KMS-11 (cell line): Measurements from ENCODE around the gene HECA.

Experiments used
- H2AFZ ChIP-seq: fragments of 200-600 bp; sonication (generic); 2 replicates; pipeline ENCODE4 v1.6.1; 2016; ENCODE audit warnings: antibody characterized with exemption, mixed run types, low read depth
- H3K27ac ChIP-seq: fragments of 200-600 bp; sonication (generic); 2 replicates; pipeline ENCODE4 v1.6.1; 2016; ENCODE audit warnings: mild to moderate bottlenecking, mixed run types
- H3K27me3 ChIP-seq: fragments of 200-600 bp; sonication (generic); 2 replicates; pipeline ENCODE4 v1.6.1; 2017; ENCODE audit warnings: mild to moderate bottlenecking, low read depth, mixed run types, moderate library complexity; ENCODE audit not compliant: insufficient read depth
- H3K36me3 ChIP-seq: fragments of 200-600 bp; sonication (generic); 2 replicates; pipeline ENCODE4 v1.6.1; 2017; ENCODE audit warnings: mild to moderate bottlenecking, mixed run types; ENCODE audit not compliant: insufficient read depth
- H3K4me1 ChIP-seq: fragments of 200-600 bp; sonication (generic); 2 replicates; pipeline ENCODE4 v1.6.1; 2016; ENCODE audit warnings: mild to moderate bottlenecking, low read depth, mixed run types; ENCODE audit not compliant: poor library complexity, severe bottlenecking
- H3K4me2 ChIP-seq: fragments of 200-600 bp; sonication (generic); 2 replicates; pipeline ENCODE4 v1.7.0; 2016; ENCODE audit warnings: mild to moderate bottlenecking, mixed run types
- H3K4me3 ChIP-seq: fragments of 200-600 bp; sonication (generic); IDR thresholded peaks from 2 replicates; pipeline ENCODE4 v1.6.1; 2017; ENCODE audit warnings: low read depth, low read length, mixed read lengths; ENCODE audit not compliant: insufficient read depth
- H3K79me2 ChIP-seq: fragments of 200-600 bp; sonication (generic); 2 replicates; pipeline ENCODE4 v1.6.1; 2016; ENCODE audit warnings: low read depth, mixed run types; ENCODE audit not compliant: insufficient read depth
- H3K9ac ChIP-seq: fragments of 200-600 bp; sonication (generic); 2 replicates; pipeline ENCODE4 v1.6.1; 2016; ENCODE audit warnings: mild to moderate bottlenecking, mixed run types
- H4K20me1 ChIP-seq: fragments of 200-600 bp; sonication (generic); 2 replicates; pipeline ENCODE4 v1.6.1; 2016; ENCODE audit warnings: mild to moderate bottlenecking, mixed run types; ENCODE audit not compliant: insufficient read depth
- TF ChIP-seq, protein P1 (sequence below): fragments of 200-600 bp; sonication (generic); conservative IDR thresholded peaks from 2 replicates; pipeline ENCODE4 v1.6.1; 2017; ENCODE audit warnings: low read depth, mild to moderate bottlenecking, antibody characterized with exemption, low read length, moderate library complexity, mixed read lengths

Gene HECA

DNA sequence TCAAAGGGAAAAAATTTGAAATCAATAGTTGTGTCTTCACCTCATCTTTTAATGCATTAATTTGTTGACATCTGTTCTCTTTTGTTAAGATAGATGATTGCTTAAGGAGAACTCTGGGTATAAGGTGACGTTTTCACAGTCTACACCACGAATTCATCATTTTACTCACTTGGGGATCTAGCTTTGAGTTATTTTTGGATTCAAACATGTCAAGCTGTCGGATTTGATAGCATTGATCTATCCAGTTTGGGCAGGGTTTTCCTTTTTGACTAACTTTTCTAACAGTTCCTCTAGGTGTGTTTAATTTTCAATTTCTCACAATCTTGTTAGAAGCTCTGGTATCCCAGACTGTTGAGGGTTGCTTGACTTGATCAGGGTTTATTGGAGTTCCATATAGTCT is 49.6 kb downstream of the HECA start:
- TF ChIP-seq, protein P1, sequence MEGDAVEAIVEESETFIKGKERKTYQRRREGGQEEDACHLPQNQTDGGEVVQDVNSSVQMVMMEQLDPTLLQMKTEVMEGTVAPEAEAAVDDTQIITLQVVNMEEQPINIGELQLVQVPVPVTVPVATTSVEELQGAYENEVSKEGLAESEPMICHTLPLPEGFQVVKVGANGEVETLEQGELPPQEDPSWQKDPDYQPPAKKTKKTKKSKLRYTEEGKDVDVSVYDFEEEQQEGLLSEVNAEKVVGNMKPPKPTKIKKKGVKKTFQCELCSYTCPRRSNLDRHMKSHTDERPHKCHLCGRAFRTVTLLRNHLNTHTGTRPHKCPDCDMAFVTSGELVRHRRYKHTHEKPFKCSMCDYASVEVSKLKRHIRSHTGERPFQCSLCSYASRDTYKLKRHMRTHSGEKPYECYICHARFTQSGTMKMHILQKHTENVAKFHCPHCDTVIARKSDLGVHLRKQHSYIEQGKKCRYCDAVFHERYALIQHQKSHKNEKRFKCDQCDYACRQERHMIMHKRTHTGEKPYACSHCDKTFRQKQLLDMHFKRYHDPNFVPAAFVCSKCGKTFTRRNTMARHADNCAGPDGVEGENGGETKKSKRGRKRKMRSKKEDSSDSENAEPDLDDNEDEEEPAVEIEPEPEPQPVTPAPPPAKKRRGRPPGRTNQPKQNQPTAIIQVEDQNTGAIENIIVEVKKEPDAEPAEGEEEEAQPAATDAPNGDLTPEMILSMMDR, result no peak
- no peaks in the 10 kb centered on the region for H3K27me3 ChIP-seq
- no peak overlapping the region for H3K9ac ChIP-seq
- no peaks in the 10 kb centered on the region for H4K20me1 ChIP-seq
- H3K79me2 ChIP-seq, result no peaks in the 10 kb centered on the region
- H3K4me2 ChIP-seq, result no peak overlapping the region
- no peaks in the 10 kb centered on the region for H3K36me3 ChIP-seq
- H2AFZ ChIP-seq, result no peak overlapping the region
- no peaks in the 10 kb centered on the region for H3K4me1 ChIP-seq
- no peak overlapping the region for H3K27ac ChIP-seq
- no peak overlapping the region for H3K4me3 ChIP-seq

DNA sequence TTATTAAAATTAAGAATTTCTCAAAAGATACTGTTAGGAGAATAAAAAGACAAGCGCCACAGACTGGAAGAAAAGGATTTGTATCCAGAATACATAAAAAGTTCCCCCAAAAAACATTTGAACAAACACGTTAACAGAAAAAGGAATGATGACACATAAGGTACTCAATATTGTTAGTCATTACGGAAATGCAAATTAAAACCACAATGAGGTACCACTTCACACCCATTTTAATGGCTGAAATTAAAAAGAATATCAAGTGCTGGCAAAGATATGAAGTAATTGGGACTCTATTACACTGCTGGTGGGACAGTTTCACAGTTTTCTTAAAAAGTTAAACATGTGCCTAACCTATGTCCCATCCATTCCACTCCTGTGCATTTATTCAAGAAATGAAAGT is 51.4 kb downstream of the HECA start:
- Histone ChIP-seq H3K4me1 (no peaks in the 10 kb centered on the region), H3K27ac (no peak overlapping the region), H3K4me2 (no peak overlapping the region), H3K36me3 (no peaks in the 10 kb centered on the region), H3K27me3 (no peaks in the 10 kb centered on the region), H4K20me1 (no peaks in the 10 kb centered on the region), H3K9ac (no peak overlapping the region), H2AFZ (no peak overlapping the region), H3K4me3 (no peak overlapping the region), H3K79me2 (no peaks in the 10 kb centered on the region)
- TF ChIP-seq, protein P1, result no peak

DNA sequence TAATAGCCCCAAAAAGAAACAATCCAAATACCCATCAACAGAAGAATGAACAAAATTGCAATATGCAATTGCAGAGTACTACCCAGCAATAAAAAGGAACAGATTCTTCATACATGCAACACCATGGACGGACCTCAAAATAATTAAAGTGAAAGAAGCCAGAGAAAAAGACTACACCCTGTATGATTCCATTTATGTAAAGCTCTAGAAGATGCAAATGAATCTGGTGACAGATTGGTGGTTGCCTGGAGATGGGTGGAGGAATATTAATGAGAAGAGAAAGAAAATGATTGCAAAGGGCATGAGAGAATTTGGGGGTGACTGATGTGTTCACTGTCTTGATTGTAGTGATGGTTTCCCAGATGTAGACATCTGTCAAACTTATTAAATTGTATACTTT is 51.8 kb downstream of the HECA start:
- Histone ChIP-seq H3K4me3 (no peak overlapping the region), H4K20me1 (no peaks in the 10 kb centered on the region), H3K4me2 (no peak overlapping the region), H3K36me3 (no peaks in the 10 kb centered on the region), H3K79me2 (no peaks in the 10 kb centered on the region), H3K4me1 (no peaks in the 10 kb centered on the region), H2AFZ (no peak overlapping the region), H3K9ac (no peak overlapping the region), H3K27me3 (no peaks in the 10 kb centered on the region), H3K27ac (no peak overlapping the region)
- TF ChIP-seq, protein P1, result no peak

DNA sequence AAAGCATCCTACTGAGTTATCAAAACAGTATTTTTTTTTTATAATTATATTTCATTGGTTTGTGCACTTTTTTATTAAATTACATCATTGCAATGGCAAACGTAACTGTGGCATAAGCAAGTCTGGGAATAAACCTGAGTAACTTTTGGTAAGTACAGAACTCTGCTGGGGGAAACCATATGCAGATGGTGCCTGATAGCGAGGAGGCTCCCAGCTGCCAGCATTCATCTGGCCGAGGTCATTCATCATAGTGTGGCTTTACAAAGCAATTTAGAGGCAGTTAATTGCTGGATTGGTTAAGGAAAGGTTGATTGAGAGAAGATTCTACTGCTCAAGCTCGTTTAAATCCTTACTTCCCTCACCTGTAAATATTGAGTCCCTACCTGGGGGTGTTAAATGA is 52.6 kb downstream of the HECA start:
- no peak overlapping the region for H3K4me2 ChIP-seq
- no peaks in the 10 kb centered on the region for H3K36me3 ChIP-seq
- no peak overlapping the region for H3K27ac ChIP-seq
- H3K9ac ChIP-seq, result no peak overlapping the region
- H3K4me3 ChIP-seq, result no peak overlapping the region
- no peaks in the 10 kb centered on the region for H3K79me2 ChIP-seq
- no peak overlapping the region for H2AFZ ChIP-seq
- no peaks in the 10 kb centered on the region for H3K27me3 ChIP-seq
- no peaks in the 10 kb centered on the region for H4K20me1 ChIP-seq
- no peaks in the 10 kb centered on the region for H3K4me1 ChIP-seq
- TF ChIP-seq, protein P1, result no peak

DNA sequence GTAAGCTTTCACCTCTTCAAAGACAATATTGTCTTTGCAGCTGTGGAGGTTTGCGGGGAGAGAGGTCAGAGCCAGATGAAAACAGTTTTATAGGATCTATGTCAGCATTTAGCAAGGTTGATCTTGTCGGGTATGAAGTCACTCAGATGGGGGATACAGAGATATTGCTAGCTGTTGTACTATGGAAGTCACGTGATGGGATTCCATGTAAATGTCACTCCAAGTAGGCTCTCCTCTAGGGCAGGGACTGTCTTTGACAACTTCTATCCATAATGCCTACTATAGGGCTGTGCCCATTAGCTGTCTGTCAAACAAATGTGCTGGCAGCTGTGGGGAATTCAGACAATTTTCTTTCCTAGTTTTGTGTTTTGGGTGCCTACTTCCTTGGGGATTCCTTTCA is 54.8 kb downstream of the HECA start:
- H3K4me3 ChIP-seq, result no peak overlapping the region
- H3K9ac ChIP-seq, result no peak overlapping the region
- H3K4me1 ChIP-seq, result no peaks in the 10 kb centered on the region
- no peaks in the 10 kb centered on the region for H3K79me2 ChIP-seq
- no peaks in the 10 kb centered on the region for H3K27me3 ChIP-seq
- H3K27ac ChIP-seq, result no peak overlapping the region
- no peak overlapping the region for H2AFZ ChIP-seq
- no peaks in the 10 kb centered on the region for H3K36me3 ChIP-seq
- TF ChIP-seq, protein P1, result no peak
- H4K20me1 ChIP-seq, result no peaks in the 10 kb centered on the region
- H3K4me2 ChIP-seq, result no peak overlapping the region
